ENCODE results near the gene TMEM43. TPM values are rescaled to one million over a fixed set of nuclear protein-coding genes. Genes with fewer than 3 reads are reported as not detected.

Gene TMEM43
- total RNA-seq, 4 donors from 2014 or later: 206 to 237 (median 219) TPM

DNA sequence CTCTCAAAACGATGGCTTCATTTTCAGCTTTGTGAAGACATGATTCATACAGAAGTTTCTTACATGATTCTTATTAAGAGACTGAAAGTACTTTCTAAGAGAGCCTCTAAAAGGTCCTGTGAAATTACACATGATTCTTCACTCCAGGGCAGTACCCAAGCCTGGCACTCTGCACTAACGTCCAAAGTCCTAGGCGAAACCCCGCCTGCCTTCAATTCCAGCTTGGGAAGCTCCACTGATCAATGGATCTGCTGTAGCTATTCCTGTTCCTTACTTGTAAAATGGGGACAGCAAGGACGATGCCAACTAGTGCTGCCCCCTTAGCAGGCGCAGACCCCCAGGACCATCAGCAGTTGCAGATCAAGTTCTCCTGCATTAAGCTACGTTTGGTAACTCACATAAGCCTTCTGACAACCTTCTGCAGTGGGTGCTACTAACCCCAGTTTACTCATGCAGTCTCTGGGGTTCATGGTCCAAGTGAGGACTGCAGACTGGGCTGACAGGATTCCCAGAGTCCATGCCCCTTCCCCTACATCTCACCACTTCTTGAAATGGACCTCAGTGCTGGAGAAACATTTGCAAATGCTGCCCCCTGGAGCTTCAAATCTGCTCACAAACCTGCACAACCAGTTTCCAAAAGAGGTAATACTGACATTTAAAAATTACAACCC lies 10.8 kb upstream of the TMEM43 start:
- no peaks in the 10 kb centered on the region for H3K27me3 ChIP-seq
- no peak for DNase-seq (ENCODE audit: low spot score in 2 of 2)
- 91% methylated on average over 7 of the region's 7 CpGs for WGBS
- H3K4me3 ChIP-seq: no peak overlapping the region
- no peak overlapping the region for H3K27ac ChIP-seq
- TF ChIP-seq POLR2AphosphoS5 (IDR thresholded peaks at IDR 0.05) (no peak), POLR2A (IDR thresholded peaks at IDR 0.05) (no peak), EP300 (IDR thresholded peaks at IDR 0.05) (no peak)
- TF ChIP-seq, protein P1, sequence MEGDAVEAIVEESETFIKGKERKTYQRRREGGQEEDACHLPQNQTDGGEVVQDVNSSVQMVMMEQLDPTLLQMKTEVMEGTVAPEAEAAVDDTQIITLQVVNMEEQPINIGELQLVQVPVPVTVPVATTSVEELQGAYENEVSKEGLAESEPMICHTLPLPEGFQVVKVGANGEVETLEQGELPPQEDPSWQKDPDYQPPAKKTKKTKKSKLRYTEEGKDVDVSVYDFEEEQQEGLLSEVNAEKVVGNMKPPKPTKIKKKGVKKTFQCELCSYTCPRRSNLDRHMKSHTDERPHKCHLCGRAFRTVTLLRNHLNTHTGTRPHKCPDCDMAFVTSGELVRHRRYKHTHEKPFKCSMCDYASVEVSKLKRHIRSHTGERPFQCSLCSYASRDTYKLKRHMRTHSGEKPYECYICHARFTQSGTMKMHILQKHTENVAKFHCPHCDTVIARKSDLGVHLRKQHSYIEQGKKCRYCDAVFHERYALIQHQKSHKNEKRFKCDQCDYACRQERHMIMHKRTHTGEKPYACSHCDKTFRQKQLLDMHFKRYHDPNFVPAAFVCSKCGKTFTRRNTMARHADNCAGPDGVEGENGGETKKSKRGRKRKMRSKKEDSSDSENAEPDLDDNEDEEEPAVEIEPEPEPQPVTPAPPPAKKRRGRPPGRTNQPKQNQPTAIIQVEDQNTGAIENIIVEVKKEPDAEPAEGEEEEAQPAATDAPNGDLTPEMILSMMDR (IDR thresholded peaks at IDR 0.05): no peak
- peaks cover 50% of the 10 kb centered on the region for H3K36me3 ChIP-seq
- H3K4me1 ChIP-seq: peaks cover 15% of the 10 kb centered on the region
- no peaks in the 10 kb centered on the region for H3K9me3 ChIP-seq

DNA sequence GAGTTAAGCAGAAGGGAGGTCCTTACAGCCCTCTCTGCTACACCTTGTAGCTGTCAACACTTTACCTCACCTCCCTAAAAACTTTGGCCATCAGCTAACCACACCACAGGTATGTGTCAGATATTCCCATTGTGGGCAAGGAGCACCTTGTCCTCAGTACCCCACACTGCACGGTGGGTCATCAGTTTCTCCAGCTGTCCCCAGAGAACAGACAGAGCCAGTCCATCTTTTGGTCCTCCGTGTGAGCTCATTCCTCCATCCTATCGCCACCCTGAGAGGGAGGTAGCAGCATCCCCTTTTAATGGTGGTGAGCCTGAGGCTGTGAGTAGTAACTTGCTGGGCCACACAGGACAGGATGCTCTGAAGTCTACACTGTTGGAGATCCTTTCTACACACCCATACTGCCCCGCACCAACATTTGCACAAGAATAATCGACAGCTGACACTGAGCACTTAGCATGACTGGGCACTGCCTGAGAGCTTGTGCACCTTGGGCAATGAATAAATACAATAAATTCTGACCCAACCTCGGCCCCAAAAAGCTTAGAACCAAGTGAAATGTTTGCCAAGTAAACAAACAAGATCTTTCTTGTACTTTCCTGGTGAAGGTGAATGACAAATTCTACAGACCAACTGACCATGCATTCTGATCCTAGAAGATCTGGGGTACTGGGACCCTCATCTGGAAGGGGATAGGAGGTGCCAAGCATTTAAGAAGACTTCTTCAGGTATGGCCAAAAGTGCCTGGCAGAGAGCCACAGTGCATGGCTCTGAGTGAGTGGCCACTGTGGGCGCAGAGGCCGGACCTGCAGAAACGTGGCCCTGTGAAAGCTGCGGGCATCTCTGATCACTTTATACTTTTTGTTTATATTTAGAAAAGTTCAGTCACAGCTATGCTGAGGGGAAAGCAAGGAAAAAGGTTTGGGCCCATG lies 7.1 kb upstream of the TMEM43 start:
- peak in 1 of 2 donors; percentile 78 for DNase-seq (ENCODE audit: low spot score in 2 of 2)
- no peaks in the 10 kb centered on the region for H3K9me3 ChIP-seq
- 90% methylated on average over 10 of the region's 10 CpGs for whole genome bisulfite sequencing
- no peaks in the 10 kb centered on the region for H3K27me3 ChIP-seq
- H3K4me1 ChIP-seq: peaks cover 39% of the 10 kb centered on the region
- peaks cover 42% of the 10 kb centered on the region for H3K36me3 ChIP-seq
- H3K4me3 ChIP-seq: no peak overlapping the region
- peak overlapping the region; percentile 55 for H3K27ac ChIP-seq
- no peak for TF ChIP-seq POLR2A (IDR thresholded peaks at IDR 0.05)
- no peak for TF ChIP-seq EP300 (IDR thresholded peaks at IDR 0.05)
- no peak for TF ChIP-seq POLR2AphosphoS5 (IDR thresholded peaks at IDR 0.05)
- TF ChIP-seq, protein P1 (IDR thresholded peaks at IDR 0.05): no peak

DNA sequence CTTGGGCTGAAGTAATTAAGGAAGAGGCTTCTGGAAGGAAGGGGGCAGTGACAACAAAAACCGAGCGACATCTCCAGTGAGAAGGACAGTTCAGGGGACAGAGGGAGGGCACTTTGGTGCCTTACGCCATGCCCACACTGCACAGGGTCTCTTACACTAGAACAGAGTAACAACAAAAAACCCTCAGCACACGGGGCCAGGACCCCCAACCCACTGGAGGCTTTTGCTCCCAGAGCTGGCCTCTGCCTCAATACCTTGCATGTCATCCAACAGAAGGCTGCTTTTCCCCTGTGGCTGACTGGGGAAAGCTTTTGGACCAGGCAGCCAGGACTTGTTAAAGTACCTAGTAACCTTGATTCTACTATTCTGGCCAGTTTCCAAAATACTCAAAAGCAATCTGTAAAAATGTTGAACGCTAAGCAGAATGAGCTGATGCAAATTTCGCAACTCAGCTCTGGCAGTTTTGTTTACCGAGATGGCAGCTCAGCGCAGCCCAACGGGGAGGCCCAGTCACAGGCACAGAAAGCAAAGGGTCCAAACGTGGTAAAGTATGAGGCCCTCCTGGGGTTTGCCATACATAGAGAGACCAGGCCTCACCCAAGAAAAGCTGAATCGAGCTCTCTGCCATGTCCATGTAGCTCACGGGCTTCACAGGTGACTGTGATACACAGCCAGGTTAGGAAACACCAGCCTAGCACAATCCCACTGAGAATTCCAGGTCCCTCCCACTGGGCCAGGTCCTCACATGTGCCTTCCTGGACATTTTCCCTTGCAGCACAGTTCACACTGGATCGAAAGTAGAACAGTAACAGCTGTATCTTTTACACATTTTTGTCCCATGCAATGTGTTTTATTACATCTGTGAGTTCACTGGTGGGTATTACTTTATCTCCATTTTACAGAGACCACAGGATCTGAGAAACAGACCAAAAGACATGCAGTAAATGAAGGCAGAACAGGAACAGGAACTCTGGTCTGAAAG lies 6.2 kb upstream of the TMEM43 start:
- no peak overlapping the region for H3K4me3 ChIP-seq
- peaks cover 49% of the 10 kb centered on the region for H3K4me1 ChIP-seq
- H3K27me3 ChIP-seq: no peaks in the 10 kb centered on the region
- TF ChIP-seq POLR2A (IDR thresholded peaks at IDR 0.05) (no peak), EP300 (IDR thresholded peaks at IDR 0.05) (no peak), POLR2AphosphoS5 (IDR thresholded peaks at IDR 0.05) (no peak)
- TF ChIP-seq, protein P1 (IDR thresholded peaks at IDR 0.05): no peak
- H3K27ac ChIP-seq: peak overlapping the region; percentile 55
- peaks cover 32% of the 10 kb centered on the region for H3K36me3 ChIP-seq
- DNase-seq (ENCODE audit: low spot score in 2 of 2): peak in 1 of 2 donors; percentile 34
- no peaks in the 10 kb centered on the region for H3K9me3 ChIP-seq
- WGBS: 45% methylated on average over 12 of the region's 13 CpGs

DNA sequence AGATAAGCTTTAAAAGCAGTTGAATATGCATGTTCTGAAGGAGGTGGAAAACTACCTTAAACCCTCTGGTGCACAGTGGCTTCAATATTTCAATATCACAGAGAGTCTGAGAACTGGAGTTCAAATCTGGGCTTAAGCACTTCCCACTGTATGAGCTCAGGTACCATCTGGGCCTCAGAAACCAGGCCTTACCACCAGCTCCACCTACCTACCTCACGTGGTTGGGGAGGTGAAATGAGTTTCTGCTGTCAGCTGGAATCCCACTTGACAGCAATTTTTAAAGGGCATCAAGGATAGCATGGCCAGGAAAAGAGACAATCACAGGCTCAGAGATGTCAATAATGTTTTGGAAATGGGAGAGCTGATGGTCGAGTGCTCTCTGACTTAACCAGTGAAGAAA lies 5.2 kb upstream of the TMEM43 start:
- peak overlapping the region; percentile 55 for H3K27ac ChIP-seq
- TF ChIP-seq, protein P1 (IDR thresholded peaks at IDR 0.05): no peak
- TF ChIP-seq POLR2AphosphoS5 (IDR thresholded peaks at IDR 0.05) (no peak), EP300 (IDR thresholded peaks at IDR 0.05) (no peak), POLR2A (IDR thresholded peaks at IDR 0.05) (no peak)
- 72% methylated on average over 2 of the region's 2 CpGs for WGBS

More for the DNA sequence above, 5.2 kb upstream of the TMEM43 start:
- Histone ChIP-seq H3K4me3 (no peak overlapping the region), H3K27me3 (no peaks in the 10 kb centered on the region), H3K4me1 (peaks cover 55% of the 10 kb centered on the region), H3K36me3 (peaks cover 22% of the 10 kb centered on the region), H3K9me3 (no peaks in the 10 kb centered on the region)
- DNase-seq (ENCODE audit: low spot score in 2 of 2): no peak
